ENCODE measurements around the gene TTC39C. TPM values are rescaled to one million over a fixed set of nuclear protein-coding genes. Genes with fewer than 3 reads are reported as not detected.
"Not testable (repeated sequence)": the region's sequence is repeated elsewhere in the genome, so short reads cannot be mapped to it uniquely, and the experiment has no call there.

The TTC39C gene
- total RNA-seq, 2 experiments from 2014 or later: 43.8 to 45.3 TPM

GRCh38 chr18:24051031-24051947 lies 36.7 kb downstream of the TTC39C start:
- Mint-ChIP-seq H3K4me1 (peaks cover 73% of the 10 kb centered on the region), H3K27me3 (no peaks in the 10 kb centered on the region), H3K27ac (peak overlapping the region; percentile 81), H3K36me3 (peaks cover 14% of the 10 kb centered on the region), H3K4me3 (no peak overlapping the region), H3K9me3 (no peaks in the 10 kb centered on the region)
- peak; percentile 15 for DNase-seq

GRCh38 chr18:24052053-24052452 lies 37.5 kb downstream of the TTC39C start:
- Mint-ChIP-seq H3K4me1 (peaks cover 80% of the 10 kb centered on the region), H3K9me3 (no peaks in the 10 kb centered on the region), H3K27ac (peak overlapping the region; percentile 81), H3K36me3 (peaks cover 14% of the 10 kb centered on the region), H3K4me3 (no peak overlapping the region), H3K27me3 (no peaks in the 10 kb centered on the region)
- DNase-seq: no peak

GRCh38 chr18:24053211-24053610 lies 38.7 kb downstream of the TTC39C start:
- H3K4me3 Mint-ChIP-seq: no peak overlapping the region
- H3K36me3 Mint-ChIP-seq: peaks cover 21% of the 10 kb centered on the region
- DNase-seq: no peak
- no peaks in the 10 kb centered on the region for H3K27me3 Mint-ChIP-seq
- H3K9me3 Mint-ChIP-seq: no peaks in the 10 kb centered on the region
- H3K4me1 Mint-ChIP-seq: peaks cover 80% of the 10 kb centered on the region
- peak overlapping the region; percentile 64 for H3K27ac Mint-ChIP-seq

DNA sequence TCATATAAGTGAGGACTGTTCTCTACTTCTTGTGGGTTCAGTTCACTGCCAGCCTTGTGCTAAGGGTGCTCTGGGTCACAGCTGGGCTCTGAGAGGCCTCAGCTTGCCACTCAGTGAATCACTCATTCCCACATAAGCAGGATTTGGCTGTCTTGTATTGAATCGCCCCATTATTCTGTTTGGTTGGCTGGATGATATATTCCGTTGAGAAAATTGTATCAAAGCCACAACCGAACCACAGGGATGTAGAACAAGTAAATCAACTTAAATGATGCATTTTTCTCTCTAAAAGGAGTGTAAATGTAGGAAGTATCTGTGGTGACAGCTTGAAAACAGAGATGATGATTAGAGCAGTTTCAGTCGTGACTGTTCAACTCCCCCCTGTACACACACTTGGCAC lies 39.6 kb downstream of the TTC39C start:
- Mint-ChIP-seq H3K4me3 (no peak overlapping the region), H3K4me1 (peaks cover 74% of the 10 kb centered on the region), H3K9me3 (no peaks in the 10 kb centered on the region), H3K27ac (peak overlapping the region; percentile 64), H3K27me3 (no peaks in the 10 kb centered on the region), H3K36me3 (peaks cover 22% of the 10 kb centered on the region)
- DNase-seq: peak; percentile 50

DNA sequence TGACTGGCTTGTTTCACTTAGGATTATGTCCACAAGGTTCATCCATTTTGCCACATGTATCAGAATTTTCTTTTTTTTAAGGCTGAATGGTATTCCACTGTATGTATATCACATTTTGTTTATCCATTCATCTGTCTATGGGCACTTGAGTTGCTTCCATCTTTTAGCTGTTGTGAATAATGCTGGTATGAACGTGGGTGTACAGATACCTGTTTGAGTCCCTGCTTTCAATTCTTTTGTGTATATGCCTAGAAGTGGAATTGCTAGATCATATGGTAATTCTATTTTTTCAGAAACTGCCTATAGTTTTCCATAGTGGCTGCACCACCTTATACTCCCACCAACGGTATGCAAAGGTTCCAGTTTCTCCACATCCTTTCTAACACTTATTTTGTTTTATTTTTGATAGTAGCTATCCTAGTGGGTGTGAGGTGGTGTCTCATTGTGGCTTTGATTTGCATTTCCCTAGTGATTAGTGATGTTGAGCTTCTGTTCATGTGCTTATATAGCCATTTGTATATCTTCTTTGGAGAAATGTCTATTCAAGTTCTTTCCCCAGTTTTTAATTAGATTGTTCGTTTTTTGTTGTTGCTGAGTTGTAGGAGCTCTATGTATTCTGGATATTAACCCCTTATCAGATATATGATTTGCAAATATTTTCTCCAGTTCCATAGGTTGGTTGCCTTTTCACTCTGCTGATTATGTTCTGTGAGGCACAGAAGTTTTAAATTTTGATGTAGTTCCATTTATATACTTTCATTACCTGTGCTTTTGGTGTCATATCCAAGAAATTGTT lies 40.7 kb downstream of the TTC39C start:
- no peaks in the 10 kb centered on the region for H3K9me3 Mint-ChIP-seq

GRCh38 chr18:24055878-24056277 lies 41.3 kb downstream of the TTC39C start:
- H3K4me1 Mint-ChIP-seq: peaks cover 69% of the 10 kb centered on the region
- H3K27me3 Mint-ChIP-seq: no peaks in the 10 kb centered on the region
- no peak for DNase-seq
- peak overlapping the region; percentile 30 for H3K4me3 Mint-ChIP-seq
- H3K9me3 Mint-ChIP-seq: no peaks in the 10 kb centered on the region
- peaks cover 21% of the 10 kb centered on the region for H3K36me3 Mint-ChIP-seq
- peak overlapping the region; percentile 78 for H3K27ac Mint-ChIP-seq

More for the DNA sequence above, 40.7 kb downstream of the TTC39C start:
- Mint-ChIP-seq H3K4me1 (peaks cover 73% of the 10 kb centered on the region), H3K27me3 (no peaks in the 10 kb centered on the region), H3K27ac (peak overlapping the region; percentile 77), H3K4me3 (peak overlapping the region; percentile 4), H3K36me3 (peaks cover 22% of the 10 kb centered on the region)
- DNase-seq: no peak

DNA sequence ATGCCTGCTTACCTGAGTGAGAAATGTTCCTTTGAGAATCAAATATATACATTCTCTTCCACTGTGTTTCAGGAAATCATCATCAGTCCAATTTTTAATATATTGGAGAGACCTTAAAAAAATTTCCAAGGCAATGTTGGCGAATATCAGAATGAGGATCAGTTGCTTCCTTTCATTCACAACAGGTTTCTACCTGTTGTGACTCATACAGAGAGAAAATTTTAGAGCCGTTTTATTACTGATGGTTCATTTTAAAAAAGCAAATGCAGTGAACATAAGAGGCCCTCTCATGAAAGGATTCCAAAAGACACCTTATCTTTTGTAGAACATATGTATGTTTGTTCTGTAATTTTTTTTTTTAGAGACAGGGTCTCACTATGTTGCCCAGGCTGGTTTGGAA lies 42.0 kb downstream of the TTC39C start:
- H3K27me3 Mint-ChIP-seq: no peaks in the 10 kb centered on the region
- peak overlapping the region; percentile 78 for H3K27ac Mint-ChIP-seq
- DNase-seq: no peak
- H3K9me3 Mint-ChIP-seq: no peaks in the 10 kb centered on the region
- peaks cover 22% of the 10 kb centered on the region for H3K36me3 Mint-ChIP-seq
- H3K4me3 Mint-ChIP-seq: no peak overlapping the region
- peaks cover 65% of the 10 kb centered on the region for H3K4me1 Mint-ChIP-seq

GRCh38 chr18:24057804-24058203 lies 43.2 kb downstream of the TTC39C start:
- DNase-seq: no peak
- H3K4me3 Mint-ChIP-seq: no peak overlapping the region
- H3K27ac Mint-ChIP-seq: no peak overlapping the region
- H3K27me3 Mint-ChIP-seq: no peaks in the 10 kb centered on the region
- H3K4me1 Mint-ChIP-seq: peaks cover 63% of the 10 kb centered on the region
- peaks cover 18% of the 10 kb centered on the region for H3K36me3 Mint-ChIP-seq
- no peaks in the 10 kb centered on the region for H3K9me3 Mint-ChIP-seq

DNA sequence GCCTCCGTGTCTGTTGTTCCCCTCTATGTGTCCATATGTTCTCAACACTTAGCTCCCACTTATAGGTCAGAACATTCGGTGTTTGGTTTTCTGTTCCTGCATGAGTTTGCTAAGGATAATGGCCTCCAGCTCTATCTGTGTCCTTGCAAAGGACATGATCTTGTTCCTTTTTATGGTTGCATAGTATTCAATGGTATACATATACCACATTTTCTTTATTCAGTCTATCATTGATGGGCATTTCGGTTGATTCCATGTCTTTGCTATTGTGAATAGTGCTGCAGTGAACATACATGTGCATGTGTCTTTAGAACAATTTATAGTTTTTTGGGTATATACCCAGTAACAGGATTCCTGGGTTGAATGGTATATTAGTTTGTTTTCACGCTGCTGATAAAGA lies 44.8 kb downstream of the TTC39C start:
- not testable (repeated sequence) for DNase-seq, H3K27ac Mint-ChIP-seq, H3K27me3 Mint-ChIP-seq, H3K4me3 Mint-ChIP-seq, H3K9me3 Mint-ChIP-seq
- peaks cover 18% of the 10 kb centered on the region for H3K36me3 Mint-ChIP-seq
- peaks cover 59% of the 10 kb centered on the region for H3K4me1 Mint-ChIP-seq

DNA sequence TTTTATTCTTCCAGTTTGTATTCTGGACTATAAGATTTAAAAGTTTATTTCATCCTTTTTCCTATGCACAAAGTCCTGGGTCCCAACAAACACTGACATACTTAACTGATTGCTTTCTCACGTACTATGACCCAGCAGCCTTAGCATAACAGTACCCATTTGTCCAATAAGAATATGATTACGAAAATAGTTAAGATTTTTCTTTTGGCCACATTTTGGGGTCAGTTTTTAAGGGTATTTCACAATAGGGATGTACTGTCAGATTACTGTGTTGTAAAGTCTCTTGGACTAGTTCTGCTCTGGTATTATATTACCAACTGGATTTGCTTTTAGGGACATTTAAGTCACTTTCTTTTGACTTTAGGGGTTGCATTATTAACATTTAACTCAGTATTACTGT lies 46.1 kb downstream of the TTC39C start:
- no peak overlapping the region for H3K27ac Mint-ChIP-seq
- H3K27me3 Mint-ChIP-seq: no peaks in the 10 kb centered on the region
- peaks cover 24% of the 10 kb centered on the region for H3K36me3 Mint-ChIP-seq
- no peaks in the 10 kb centered on the region for H3K9me3 Mint-ChIP-seq
- peaks cover 59% of the 10 kb centered on the region for H3K4me1 Mint-ChIP-seq
- no peak overlapping the region for H3K4me3 Mint-ChIP-seq
- DNase-seq: no peak

GRCh38 chr18:24063121-24063731 lies 48.7 kb downstream of the TTC39C start:
- H3K27ac Mint-ChIP-seq: peak overlapping the region; percentile 29

DNA sequence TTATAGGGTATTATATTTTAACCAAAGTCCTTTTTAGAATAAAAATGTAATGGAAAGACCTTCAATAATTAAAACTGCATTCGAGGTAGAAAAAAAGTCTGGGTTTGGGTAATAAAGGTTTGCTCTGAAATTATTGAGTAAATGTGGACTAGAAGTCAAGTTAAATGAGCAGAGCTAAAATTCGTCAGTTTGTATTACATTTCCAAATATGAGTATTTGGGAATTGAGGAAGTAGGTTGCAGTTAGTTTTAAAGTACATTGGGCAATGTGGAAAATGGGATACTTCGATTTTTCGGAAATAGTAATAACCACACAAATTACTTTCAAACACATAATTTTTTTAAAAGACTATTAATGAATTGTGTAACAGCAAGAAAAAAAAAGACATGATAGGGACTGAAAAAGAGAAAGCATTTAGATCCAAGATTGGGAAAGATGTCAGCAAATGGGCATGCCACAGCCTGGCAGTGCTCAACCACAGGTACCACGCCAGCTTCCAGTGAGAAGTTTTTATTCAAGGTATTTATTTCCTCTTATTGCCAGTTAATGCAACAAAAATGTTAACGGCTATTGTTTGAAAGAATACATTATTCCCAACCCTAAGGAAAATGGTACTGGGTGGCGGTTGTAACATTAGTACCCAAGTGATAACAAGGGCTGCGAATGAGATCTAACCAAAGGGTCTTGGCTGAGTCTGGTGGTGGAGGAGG lies 50.0 kb downstream of the TTC39C start:
- Mint-ChIP-seq H3K4me1 (peaks cover 56% of the 10 kb centered on the region), H3K27ac (no peak overlapping the region), H3K9me3 (no peaks in the 10 kb centered on the region), H3K27me3 (no peaks in the 10 kb centered on the region), H3K36me3 (peaks cover 36% of the 10 kb centered on the region), H3K4me3 (no peak overlapping the region)
- no peak for DNase-seq

More at GRCh38 chr18:24063121-24063731, 48.7 kb downstream of the TTC39C start:
- Mint-ChIP-seq H3K36me3 (peaks cover 38% of the 10 kb centered on the region), H3K4me3 (peak overlapping the region; percentile 22), H3K9me3 (no peaks in the 10 kb centered on the region), H3K27me3 (no peaks in the 10 kb centered on the region), H3K4me1 (peaks cover 53% of the 10 kb centered on the region)
- no peak for DNase-seq

DNA sequence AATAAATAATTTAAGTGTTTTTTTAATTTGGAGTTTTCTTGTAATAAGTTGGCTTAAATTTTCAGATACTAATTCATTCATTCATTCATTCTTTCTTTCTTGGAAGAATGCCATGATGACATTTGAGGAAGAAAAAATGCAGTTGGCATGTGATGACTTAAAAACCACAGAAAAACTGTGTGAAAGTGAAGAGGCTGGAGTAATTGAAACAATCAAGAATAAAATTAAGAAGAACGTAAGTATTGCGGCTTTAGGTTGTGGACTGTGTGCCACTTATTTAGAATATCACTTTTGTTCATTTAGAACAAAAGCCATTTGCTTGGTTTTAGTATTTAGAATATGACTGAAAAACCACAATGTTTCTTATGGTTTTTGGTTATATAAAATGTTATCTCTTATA lies 51.4 kb downstream of the TTC39C start:
- Mint-ChIP-seq H3K4me1 (peaks cover 54% of the 10 kb centered on the region), H3K27ac (no peak overlapping the region), H3K36me3 (peaks cover 36% of the 10 kb centered on the region), H3K27me3 (no peaks in the 10 kb centered on the region), H3K4me3 (no peak overlapping the region), H3K9me3 (no peaks in the 10 kb centered on the region)
- DNase-seq: no peak

GRCh38 chr18:24068945-24069693 lies 54.6 kb downstream of the TTC39C start:
- Mint-ChIP-seq H3K27me3 (no peaks in the 10 kb centered on the region), H3K4me1 (peaks cover 37% of the 10 kb centered on the region), H3K27ac (no peak overlapping the region), H3K4me3 (no peak overlapping the region), H3K36me3 (peaks cover 46% of the 10 kb centered on the region), H3K9me3 (no peaks in the 10 kb centered on the region)
- DNase-seq: no peak
